Parathyroid adenoma (tissue), 2 donors: Measurements from ENCODE around the gene TSHZ1.

Experiments used
- H2AFZ ChIP-seq: fragments of 300-600 bp; sonication (generic); one replicate; pipeline ENCODE4 v1.7.0; 2017; ENCODE audit warnings: antibody characterized with exemption, mild to moderate bottlenecking
- H3K27ac ChIP-seq: fragments of 300-600 bp; sonication (generic); one replicate; pipeline ENCODE4 v1.7.0; 2017
- H3K27me3 ChIP-seq: fragments of 300-600 bp; sonication (generic); one replicate; pipeline ENCODE4 v1.7.0; 2017; ENCODE audit warnings: low read length; ENCODE audit not compliant: control insufficient read depth, insufficient read depth
- H3K36me3 ChIP-seq: fragments of 300-600 bp; sonication (generic); one replicate; pipeline ENCODE4 v1.7.0; 2017; ENCODE audit warnings: low read length; ENCODE audit not compliant: control insufficient read depth, insufficient read depth
- H3K4me1 ChIP-seq: fragments of 300-600 bp; sonication (generic); one replicate; pipeline ENCODE4 v1.7.0; 2017; ENCODE audit warnings: control low read depth
- H3K4me2 ChIP-seq: fragments of 300-600 bp; sonication (generic); one replicate; pipeline ENCODE4 v1.7.0; 2017; ENCODE audit warnings: low read length
- H3K4me3 ChIP-seq: fragments of 300-600 bp; sonication (generic); one replicate; pipeline ENCODE4 v1.7.0; 2017; ENCODE audit warnings: low read depth, low read length
- H3K79me2 ChIP-seq: fragments of 300-600 bp; sonication (generic); one replicate; pipeline ENCODE4 v1.7.0; 2017; ENCODE audit warnings: control low read depth
- H3K9ac ChIP-seq: fragments of 300-600 bp; sonication (generic); one replicate; pipeline ENCODE4 v1.7.0; 2017; ENCODE audit warnings: mild to moderate bottlenecking
- H3K9me3 ChIP-seq: fragments of 300-600 bp; sonication (generic); one replicate; pipeline ENCODE4 v1.7.0; 2017; ENCODE audit warnings: low read length; ENCODE audit not compliant: control insufficient read depth
- CTCF ChIP-seq: fragments of 300-600 bp; sonication (generic); IDR thresholded peaks from one replicate; pipeline ENCODE4 v1.7.0; 2017; ENCODE audit warnings: antibody characterized with exemption, mild to moderate bottlenecking
- donor health status: primary hyperparathyroidism.

TSHZ1 gene

DNA sequence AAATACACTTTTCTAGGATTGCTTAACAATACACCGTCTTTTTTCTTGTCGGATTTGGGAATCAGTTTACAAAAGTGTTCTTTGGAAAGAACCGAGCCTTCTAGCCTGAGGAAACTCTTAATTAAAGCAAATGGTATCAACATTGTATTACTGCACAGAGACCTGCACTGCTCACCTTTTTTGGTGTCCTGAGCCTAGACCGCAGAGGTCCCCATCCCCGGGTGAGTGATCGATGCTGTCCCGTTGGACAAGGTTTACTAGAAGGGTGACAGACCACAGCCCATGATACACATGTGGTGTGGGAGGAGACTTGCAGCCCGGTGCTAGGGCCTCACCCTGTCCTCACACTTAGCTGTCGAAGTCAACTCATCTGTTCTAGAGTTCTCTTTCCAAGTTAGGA lies 55.3 kb downstream of the TSHZ1 start:
- TF ChIP-seq CTCF = no peak
- Histone ChIP-seq H3K4me1 (no peaks in the 10 kb centered on the region), H3K36me3 (no peaks in the 10 kb centered on the region), H2AFZ (no peak overlapping the region), H3K27me3 (no peaks in the 10 kb centered on the region), H3K79me2 (peaks cover 25% of the 10 kb centered on the region), H3K4me2 (no peak overlapping the region), H3K4me3 (no peak overlapping the region), H3K9me3 (no peaks in the 10 kb centered on the region), H3K27ac (no peak overlapping the region), H3K9ac (no peak overlapping the region)

- no peak for TF ChIP-seq CTCF
- Histone ChIP-seq H3K79me2 (peaks cover 29% of the 10 kb centered on the region), H3K27me3 (no peaks in the 10 kb centered on the region), H3K9me3 (no peaks in the 10 kb centered on the region), H3K4me3 (no peak overlapping the region), H3K36me3 (no peaks in the 10 kb centered on the region), H3K27ac (no peak overlapping the region), H3K9ac (no peak overlapping the region), H3K4me1 (no peaks in the 10 kb centered on the region), H2AFZ (no peak overlapping the region), H3K4me2 (no peak overlapping the region)
Measured at GRCh38 chr18:75267643-75268363, 57.2 kb downstream of the TSHZ1 start.

GRCh38 chr18:75268364-75268646 lies 57.7 kb downstream of the TSHZ1 start:
- Histone ChIP-seq H3K4me3 (no peak overlapping the region), H3K4me1 (no peaks in the 10 kb centered on the region), H3K27me3 (no peaks in the 10 kb centered on the region), H2AFZ (no peak overlapping the region), H3K4me2 (no peak overlapping the region), H3K27ac (no peak overlapping the region), H3K9me3 (no peaks in the 10 kb centered on the region), H3K9ac (no peak overlapping the region), H3K79me2 (peaks cover 30% of the 10 kb centered on the region), H3K36me3 (no peaks in the 10 kb centered on the region)
- no peak for TF ChIP-seq CTCF

- Histone ChIP-seq H3K79me2 (peaks cover 28% of the 10 kb centered on the region), H3K4me2 (no peak overlapping the region), H3K9me3 (no peaks in the 10 kb centered on the region), H3K4me1 (no peaks in the 10 kb centered on the region), H2AFZ (no peak overlapping the region), H3K4me3 (no peak overlapping the region), H3K36me3 (no peaks in the 10 kb centered on the region), H3K27me3 (no peaks in the 10 kb centered on the region), H3K27ac (no peak overlapping the region), H3K9ac (no peak overlapping the region)
- TF ChIP-seq CTCF = no peak
Measured at GRCh38 chr18:75269124-75269680, 58.6 kb downstream of the TSHZ1 start.

GRCh38 chr18:75269696-75270095 lies 59.1 kb downstream of the TSHZ1 start:
- Histone ChIP-seq H3K4me3 (no peak overlapping the region), H3K27me3 (no peaks in the 10 kb centered on the region), H3K4me2 (no peak overlapping the region), H3K79me2 (peaks cover 28% of the 10 kb centered on the region), H2AFZ (no peak overlapping the region), H3K9me3 (no peaks in the 10 kb centered on the region), H3K9ac (no peak overlapping the region), H3K4me1 (no peaks in the 10 kb centered on the region), H3K36me3 (no peaks in the 10 kb centered on the region), H3K27ac (no peak overlapping the region)
- no peak for TF ChIP-seq CTCF
